Hepatocyte (in vitro differentiated cells): ENCODE data around the gene AFF2. TPM values are rescaled to one million over a fixed set of nuclear protein-coding genes. Genes with fewer than 3 reads are reported as not detected.

Source experiments
- DNase-seq: peaks from one replicate; pipeline ENCODE4 v3.0.0-alpha.2; 2016; ENCODE audit warnings: low spot score
- H2AFZ ChIP-seq: fragments of 200-600 bp; sonication (generic); 2 replicates; pipeline ENCODE4 v1.6.0; 2016; ENCODE audit warnings: antibody characterized with exemption, mild to moderate bottlenecking
- H3K27ac ChIP-seq: fragments of 200-600 bp; sonication (generic); 2 replicates; pipeline ENCODE4 v1.5.1; 2016; ENCODE audit warnings: mild to moderate bottlenecking
- H3K27me3 ChIP-seq: fragments of 200-600 bp; sonication (generic); 2 replicates; pipeline ENCODE4 v1.6.1; 2016
- H3K36me3 ChIP-seq: fragments of 200-600 bp; sonication (generic); replicated peaks from 2 replicates; pipeline ENCODE4 v1.5.1; 2016; ENCODE audit warnings: low read depth; ENCODE audit not compliant: insufficient read depth
- H3K4me1 ChIP-seq: fragments of 200-600 bp; sonication (generic); 2 replicates; pipeline ENCODE4 v1.5.1; 2016; ENCODE audit warnings: mild to moderate bottlenecking, moderate library complexity; ENCODE audit not compliant: insufficient read depth
- H3K4me2 ChIP-seq: fragments of 200-600 bp; sonication (generic); 2 replicates; pipeline ENCODE4 v1.6.0; 2016
- H3K4me3 ChIP-seq: fragments of 200-600 bp; sonication (generic); 2 replicates; pipeline ENCODE4 v1.5.1; 2016; ENCODE audit warnings: mild to moderate bottlenecking
- H3K79me2 ChIP-seq: fragments of 200-600 bp; sonication (generic); 2 replicates; pipeline ENCODE4 v1.6.0; 2017; ENCODE audit warnings: mild to moderate bottlenecking
- H3K9me2 ChIP-seq: fragments of 200-600 bp; sonication (generic); replicated peaks from 2 replicates; pipeline ENCODE4 v1.6.0; 2017; ENCODE audit warnings: mild to moderate bottlenecking; ENCODE audit not compliant: insufficient read depth
- H3K9me3 ChIP-seq: fragments of 200-600 bp; sonication (generic); 2 replicates; pipeline ENCODE4 v1.5.1; 2016; ENCODE audit warnings: low read depth, mild to moderate bottlenecking
- H4K20me1 ChIP-seq: fragments of 200-600 bp; sonication (generic); 2 replicates; pipeline ENCODE4 v1.6.0; 2016; ENCODE audit warnings: mild to moderate bottlenecking; ENCODE audit not compliant: insufficient read depth, poor library complexity, severe bottlenecking
- CTCF ChIP-seq: fragments of 200-600 bp; sonication (generic); IDR thresholded peaks from 2 replicates; pipeline ENCODE4 v1.5.1; 2016; ENCODE audit warnings: antibody characterized with exemption, mild to moderate bottlenecking; ENCODE audit not compliant: poor library complexity
- EZH2 ChIP-seq: fragments of 200-600 bp; sonication (generic); IDR thresholded peaks from 2 replicates; pipeline ENCODE4 v1.6.1; 2016; ENCODE audit warnings: antibody characterized with exemption, mild to moderate bottlenecking, borderline replicate concordance
- EZH2phosphoT487 ChIP-seq: fragments of 200-600 bp; sonication (generic); IDR thresholded peaks from one replicate; pipeline ENCODE4 v1.6.1; 2018; ENCODE audit warnings: antibody characterized with exemption, mild to moderate bottlenecking, low read depth, moderate library complexity; ENCODE audit not compliant: unreplicated experiment, severe bottlenecking
- WGBS: methylation state at CpG from one replicate; pipeline ENCODE4 v1.1.6; 2016; ENCODE audit warnings: low lambda C conversion rate; ENCODE audit errors: missing lambda C conversion rate; 5-methylcytosine and 5-hydroxymethylcytosine counted together
- polyA plus RNA-seq: library from polyadenylated mRNA; unstranded; fragments of >200 nt; fragmentation: Nextera tagmentation; extraction: Ambion mirVana; gene quantifications from 2 replicates; pipeline ENCODE4 v1.2.1, GENCODE V29; 2016
- total RNA-seq: library from RNA; depleted of rRNA; stranded (reverse); fragments of >200 nt; gene quantifications from 2 replicates; pipeline ENCODE4 v1.2.3, GENCODE V29; 2014

The AFF2 gene
- total and polyA plus RNA-seq, 2 experiments from 2014 or later: 2.1 to 6.5 TPM

GRCh38 chrX:148942754-148943153 lies 442.3 kb downstream of the AFF2 start:
- no peak for DNase-seq
- Histone ChIP-seq H3K9me3 (no peaks in the 10 kb centered on the region), H3K27ac (no peak overlapping the region), H3K4me3 (no peak overlapping the region), H3K4me2 (no peak overlapping the region), H3K27me3 (no peaks in the 10 kb centered on the region), H3K4me1 (no peaks in the 10 kb centered on the region), H4K20me1 (no peaks in the 10 kb centered on the region), H3K9me2 (no peaks in the 10 kb centered on the region), H3K36me3 (no peaks in the 10 kb centered on the region), H2AFZ (no peak overlapping the region), H3K79me2 (no peaks in the 10 kb centered on the region)
- 78% methylated on average over 5 of the region's 5 CpGs for WGBS
- no peak for TF ChIP-seq CTCF
- TF ChIP-seq EZH2: no peak
- TF ChIP-seq EZH2phosphoT487: no peak

DNA sequence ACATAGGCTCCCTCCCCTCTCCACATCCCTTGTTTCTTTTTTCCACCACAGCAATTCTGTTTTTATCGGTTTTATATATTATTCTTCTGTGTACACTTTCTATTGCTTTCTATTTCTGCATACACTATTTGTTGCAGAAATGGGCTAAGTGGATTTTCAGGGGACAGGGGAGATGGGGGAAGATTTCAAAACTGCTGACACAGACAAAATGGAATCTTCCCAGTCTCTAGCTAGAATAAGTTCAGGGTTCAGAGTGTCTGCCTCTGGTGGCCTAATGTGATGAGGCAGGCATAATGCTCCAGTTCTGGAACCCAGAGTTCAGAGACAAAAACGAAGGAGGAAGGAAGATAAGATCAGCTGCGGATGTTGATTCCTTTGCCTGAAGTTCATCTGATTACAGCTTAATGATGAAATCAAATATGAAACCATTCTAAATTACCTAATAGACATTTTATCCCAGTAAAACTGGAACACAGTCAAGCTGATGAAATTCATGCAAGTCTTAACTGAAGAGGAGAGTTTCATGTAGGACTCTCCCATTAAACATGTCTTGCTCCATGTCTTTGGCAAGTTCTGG lies 447.1 kb downstream of the AFF2 start:
- TF ChIP-seq CTCF (no peak), EZH2phosphoT487 (no peak), EZH2 (no peak)
- no peak overlapping the region for H3K4me2 ChIP-seq
- no peaks in the 10 kb centered on the region for H3K27me3 ChIP-seq
- no peaks in the 10 kb centered on the region for H3K36me3 ChIP-seq
- H3K9me2 ChIP-seq: no peaks in the 10 kb centered on the region
- H3K4me1 ChIP-seq: no peaks in the 10 kb centered on the region
- DNase-seq: no peak
- H4K20me1 ChIP-seq: no peaks in the 10 kb centered on the region
- H3K27ac ChIP-seq: no peak overlapping the region
- 49% methylated on average over 3 of the region's 3 CpGs for WGBS
- no peak overlapping the region for H3K4me3 ChIP-seq
- no peaks in the 10 kb centered on the region for H3K79me2 ChIP-seq
- H2AFZ ChIP-seq: no peak overlapping the region
- H3K9me3 ChIP-seq: no peaks in the 10 kb centered on the region

GRCh38 chrX:148956352-148956751 lies 455.9 kb downstream of the AFF2 start:
- Histone ChIP-seq H4K20me1 (no peaks in the 10 kb centered on the region), H3K27ac (no peak overlapping the region), H3K9me3 (no peaks in the 10 kb centered on the region), H3K4me2 (no peak overlapping the region), H3K27me3 (no peaks in the 10 kb centered on the region), H3K4me1 (no peaks in the 10 kb centered on the region), H3K4me3 (no peak overlapping the region), H2AFZ (no peak overlapping the region), H3K79me2 (no peaks in the 10 kb centered on the region), H3K9me2 (no peaks in the 10 kb centered on the region), H3K36me3 (no peaks in the 10 kb centered on the region)
- 46% methylated on average over 3 of the region's 3 CpGs for WGBS
- DNase-seq: no peak
- TF ChIP-seq CTCF (no peak), EZH2 (no peak), EZH2phosphoT487 (no peak)

- Histone ChIP-seq H3K27ac (no peak overlapping the region), H3K9me3 (no peaks in the 10 kb centered on the region), H3K36me3 (no peaks in the 10 kb centered on the region), H3K4me2 (no peak overlapping the region), H2AFZ (no peak overlapping the region), H3K4me1 (no peaks in the 10 kb centered on the region), H3K79me2 (no peaks in the 10 kb centered on the region), H3K9me2 (no peaks in the 10 kb centered on the region), H3K4me3 (no peak overlapping the region), H4K20me1 (no peaks in the 10 kb centered on the region), H3K27me3 (no peaks in the 10 kb centered on the region)
- peak; percentile 16 for DNase-seq
- WGBS: 80% methylated on average over 1 of the region's 1 CpG
- no peak for TF ChIP-seq EZH2
- TF ChIP-seq CTCF: no peak
- TF ChIP-seq EZH2phosphoT487: no peak
Observed at GRCh38 chrX:148958901-148959300, 458.5 kb downstream of the AFF2 start.
